Vagina (tissue), 2 donors: ENCODE measurements around the gene CDH13.

Experiments used
- CTCF ChIP-seq, 3 experiments: fragments of 450-650 bp in 2 of 3; fragments of 200-600 bp in 1 of 3; sonication (generic) in 1 of 3; IDR thresholded peaks; one replicate each; pipeline ENCODE4 v1.5.1; 2017 to 2019; ENCODE audit warnings: antibody characterized with exemption in 3 of 3, mild to moderate bottlenecking in 2 of 3, moderate library complexity in 2 of 3
- POLR2A ChIP-seq, 2 donors: fragments of 450-650 bp; IDR thresholded peaks; one replicate each; pipeline ENCODE4 v1.6.1; 2017; ENCODE audit warnings: antibody characterized with exemption in 2 of 2, mild to moderate bottlenecking in 2 of 2, moderate library complexity in 2 of 2
- POLR2AphosphoS5 ChIP-seq, 2 donors: sonication (generic); formaldehyde crosslinking; IDR thresholded peaks; one replicate each; pipeline ENCODE4 v1.9.0; 2017; ENCODE audit warnings: antibody characterized with exemption in 2 of 2, mild to moderate bottlenecking in 2 of 2, low read depth in 1 of 2; ENCODE audit not compliant: insufficient read depth in 1 of 2

- TF ChIP-seq POLR2AphosphoS5 (IDR thresholded peaks at IDR 0.05; ENCODE audit: insufficient read depth in 1 of 2, low read depth in 1 of 2), result no peak
- no peak for TF ChIP-seq CTCF (IDR thresholded peaks at IDR 0.05)
- TF ChIP-seq POLR2A (IDR thresholded peaks at IDR 0.05), result no peak
Measured at GRCh38 chr16:83728492-83728891, 1101.7 kb downstream of the CDH13 start.
